K562 (cell line): ENCODE results near the gene LZTR1. TPM values are rescaled to one million over a fixed set of nuclear protein-coding genes. Genes with fewer than 3 reads are reported as not detected.
A peak's percentile ranks its signal among the peaks of the same experiment; 100 is the strongest.

Experiments used
- CCNT2 ChIP-seq: IDR thresholded peaks from 2 replicates; pipeline ENCODE4 v1.6.1; 2011; ENCODE audit warnings: borderline replicate concordance, low read depth, mild to moderate bottlenecking, moderate library complexity, mixed read lengths, low read length; ENCODE audit not compliant: insufficient read length; ENCODE audit errors: extremely low read depth
- CHAMP1 ChIP-seq: fragments of 450-650 bp; IDR thresholded peaks from 2 replicates; pipeline ENCODE4 v1.6.1; 2016; ENCODE audit warnings: mild to moderate bottlenecking
- HDAC2 ChIP-seq: fragments of 450-650 bp; IDR thresholded peaks from 2 replicates; pipeline ENCODE4 v1.6.1; 2016; ENCODE audit warnings: mild to moderate bottlenecking
- PCBP2 ChIP-seq: fragments of 200-400 bp; formaldehyde crosslinking; IDR thresholded peaks from 2 replicates; pipeline ENCODE4 v1.6.1; 2018; ENCODE audit warnings: low read length, low read depth, mild to moderate bottlenecking, moderate library complexity; ENCODE audit not compliant: poor library complexity, severe bottlenecking
- SRSF3 ChIP-seq: fragments of 200-400 bp; formaldehyde crosslinking; IDR thresholded peaks from 2 replicates; pipeline ENCODE4 v1.6.1; 2016; ENCODE audit warnings: mild to moderate bottlenecking, low read length, moderate library complexity; ENCODE audit not compliant: insufficient read depth
- TCF15 ChIP-seq: fragments of 250-450 bp; sonication (Bioruptor Pico); IDR thresholded peaks from 2 replicates; pipeline ENCODE4 v1.8.0; 2022; ENCODE audit warnings: moderate library complexity, mild to moderate bottlenecking, inconsistent platforms
- THAP7 ChIP-seq: fragments of 250-450 bp; sonication (Bioruptor Pico); IDR thresholded peaks from 2 replicates; pipeline ENCODE4 v1.5.0; 2021
- YY1 ChIP-seq, 3 experiments: IDR thresholded peaks; 2 replicates each; pipeline ENCODE4 v1.6.1; 2011; ENCODE audit warnings: low read length in 2 of 3, mild to moderate bottlenecking in 2 of 3, moderate library complexity in 2 of 3, borderline replicate concordance in 1 of 3, control low read depth in 1 of 3, low read depth in 1 of 3; ENCODE audit not compliant: insufficient read depth in 3 of 3, insufficient replicate concordance in 2 of 3, control insufficient read depth in 1 of 3, insufficient read length in 1 of 3; ENCODE audit errors: extremely low read depth in 1 of 3
- ZC3H4 ChIP-seq: sonication (generic); formaldehyde crosslinking; IDR thresholded peaks from 2 replicates; pipeline ENCODE4 v1.9.0; 2021; ENCODE audit warnings: missing genetic modification reagents, borderline replicate concordance
- ZSCAN29 ChIP-seq: fragments of 450-650 bp; IDR thresholded peaks from 2 replicates; pipeline ENCODE4 v1.6.1; 2017
- polyA plus RNA-seq, 8 experiments: library from polyadenylated mRNA; depleted of rRNA in 4 of 8; stranded (reverse) in 5 of 8; unstranded in 3 of 8; fragments of >200 nt; fragmentation: Nextera tagmentation in 2 of 8; fragmentation: Illumina TruSeq in 1 of 8; extraction: Ambion mirVana in 2 of 8; extraction: Trizol in 1 of 8; gene quantifications; 2 replicates each; pipeline versions ENCODE4 v1.2.1 to v1.2.3, GENCODE V29; 2011 to 2014; ENCODE audit warnings: inconsistent platforms in 1 of 8, missing spikeins in 1 of 8
- total RNA-seq, 7 experiments: library from RNA; depleted of rRNA in 6 of 7; stranded (reverse); fragments of >200 nt in 6 of 7; fragmentation: Illumina TruSeq in 2 of 7; extraction: Trizol in 2 of 7; gene quantifications; 2 replicates each; pipeline versions ENCODE4 v1.2.1 to v1.2.3, GENCODE V29; 2011 to 2021; ENCODE audit warnings: low replicate concordance in 1 of 7

Gene LZTR1
- total and polyA plus RNA-seq, 9 of the 15 experiments (the other 6 are each of a cell fraction or from before 2014, with no cell fraction given) = 2.2 to 135 (median 63.0) TPM

GRCh38 chr22:20949698-20950183, 32.4 kb upstream of the LZTR1 start (continued):
- TF ChIP-seq ZC3H4 (CRISPR knock-in tag) (0 out of 2 replicates have a peak, but pooled peaks have one; percentile 41), CCNT2 (no peak), YY1 (IDR thresholded peaks at IDR 0.05; ENCODE audit: borderline replicate concordance in 1 of 3, control insufficient read depth in 1 of 3, extremely low read depth in 1 of 3, insufficient read depth in 3 of 3, insufficient read length in 1 of 3, insufficient replicate concordance in 2 of 3, low read depth in 1 of 3, low read length in 2 of 3) (peak in 1 of 3 experiments; percentile 5), TCF15 (peak; percentile 69; the same call in 1 of the 2 replicates), CHAMP1 (no peak), PCBP2 (no peak), ZSCAN29 (no peak), THAP7 (CRISPR knock-in tag) (no peak), HDAC2 (no peak), SRSF3 (no peak)
